Progenitor cell of endocrine pancreas (in vitro differentiated cells): ENCODE data around the gene KIF1A. TPM values are rescaled to one million over a fixed set of nuclear protein-coding genes. Genes with fewer than 3 reads are reported as not detected.

Source experiments
- DNase-seq: peaks from one replicate; pipeline ENCODE4 v3.0.0; 2021; ENCODE audit warnings: low spot score; ENCODE audit not compliant: unreplicated experiment
- H3K27ac Mint-ChIP-seq: 2 replicates; pipeline ENCODE4 v1.8.0; 2021; ENCODE audit warnings: mild to moderate bottlenecking, moderate library complexity, mixed read lengths
- H3K27me3 Mint-ChIP-seq: 2 replicates; pipeline ENCODE4 v1.8.0; 2021; ENCODE audit warnings: mixed read lengths
- H3K36me3 Mint-ChIP-seq: 2 replicates; pipeline ENCODE4 v1.8.0; 2022; ENCODE audit warnings: mixed read lengths; ENCODE audit not compliant: insufficient read depth
- H3K4me1 Mint-ChIP-seq: 2 replicates; pipeline ENCODE4 v1.8.0; 2021; ENCODE audit warnings: low read depth, mixed read lengths
- H3K4me3 Mint-ChIP-seq: 2 replicates; pipeline ENCODE4 v1.8.0; 2021; ENCODE audit warnings: low read depth, mild to moderate bottlenecking, moderate library complexity, mixed read lengths
- H3K9me3 Mint-ChIP-seq: 2 replicates; pipeline ENCODE4 v1.8.0; 2021; ENCODE audit warnings: low read depth, mixed read lengths
- CTCF ChIP-seq: fragments of 200-600 bp; sonication (generic); IDR thresholded peaks from one replicate; pipeline ENCODE4 v1.5.0; 2021; ENCODE audit warnings: antibody characterized with exemption, mild to moderate bottlenecking; ENCODE audit not compliant: unreplicated experiment
- total RNA-seq: library from RNA; stranded (reverse); gene quantifications from 2 replicates; pipeline ENCODE4 v1.2.1, GENCODE V29; 2021

The KIF1A gene
- total RNA-seq, 1 donor from 2014 or later, result 132 TPM

GRCh38 chr2:240787521-240788472 lies 32.2 kb downstream of the KIF1A start:
- Mint-ChIP-seq H3K4me3 (no peak overlapping the region), H3K4me1 (peaks cover 2% of the 10 kb centered on the region), H3K27me3 (no peaks in the 10 kb centered on the region), H3K9me3 (no peaks in the 10 kb centered on the region), H3K36me3 (peaks cover 3% of the 10 kb centered on the region), H3K27ac (no peak overlapping the region)
- TF ChIP-seq CTCF, result no peak
- DNase-seq, result no peak

GRCh38 chr2:240786871-240787311 lies 33.1 kb downstream of the KIF1A start:
- Mint-ChIP-seq H3K36me3 (peaks cover 3% of the 10 kb centered on the region), H3K4me3 (no peak overlapping the region), H3K27ac (no peak overlapping the region), H3K4me1 (no peaks in the 10 kb centered on the region), H3K9me3 (no peaks in the 10 kb centered on the region), H3K27me3 (no peaks in the 10 kb centered on the region)
- no peak for TF ChIP-seq CTCF
- no peak for DNase-seq

- H3K27ac Mint-ChIP-seq, result no peak overlapping the region
- H3K9me3 Mint-ChIP-seq, result no peaks in the 10 kb centered on the region
- DNase-seq, result no peak
- H3K27me3 Mint-ChIP-seq, result no peaks in the 10 kb centered on the region
- no peaks in the 10 kb centered on the region for H3K4me1 Mint-ChIP-seq
- no peak overlapping the region for H3K4me3 Mint-ChIP-seq
- peaks cover 3% of the 10 kb centered on the region for H3K36me3 Mint-ChIP-seq
- no peak for TF ChIP-seq CTCF
These were observed 33.6 kb downstream of the KIF1A start for GRCh38 chr2:240786355-240786841.

GRCh38 chr2:240785424-240786335 lies 34.3 kb downstream of the KIF1A start:
- Mint-ChIP-seq H3K27ac (no peak overlapping the region), H3K36me3 (peaks cover 3% of the 10 kb centered on the region), H3K4me3 (no peak overlapping the region), H3K9me3 (no peaks in the 10 kb centered on the region), H3K27me3 (no peaks in the 10 kb centered on the region), H3K4me1 (no peaks in the 10 kb centered on the region)
- no peak for DNase-seq
- TF ChIP-seq CTCF, result no peak
